ENCODE measurements around the gene SVBP.

DNA sequence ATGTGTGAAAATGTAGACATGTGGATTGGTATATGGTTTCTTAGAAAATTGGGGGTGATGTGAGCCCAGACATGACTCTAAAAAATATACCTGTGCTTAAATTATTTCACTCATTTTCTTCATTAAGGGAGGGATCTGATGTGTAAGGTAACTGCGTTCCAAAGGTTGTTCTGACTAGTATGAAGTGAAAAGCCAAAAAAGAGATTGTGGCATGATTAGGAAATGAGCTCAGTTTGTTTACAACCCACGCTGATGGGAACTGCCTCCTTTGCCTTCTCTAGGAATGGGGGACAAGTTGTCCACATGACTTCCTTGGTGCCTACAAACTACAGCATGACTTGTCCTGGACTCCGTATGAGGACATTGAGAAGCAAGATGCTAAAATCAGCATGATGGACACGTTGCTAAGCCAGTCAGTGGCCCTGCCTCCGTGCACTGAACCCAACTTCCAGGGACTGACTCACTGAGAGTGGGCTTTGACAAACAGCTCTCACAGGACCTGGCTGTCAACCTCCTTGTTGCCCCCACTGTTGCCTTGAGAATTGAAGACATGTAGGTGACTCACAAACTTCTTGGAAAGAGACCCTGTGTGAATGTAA is 42.2 kb downstream of the SVBP start:
- TF ChIP-seq, protein P1, sequence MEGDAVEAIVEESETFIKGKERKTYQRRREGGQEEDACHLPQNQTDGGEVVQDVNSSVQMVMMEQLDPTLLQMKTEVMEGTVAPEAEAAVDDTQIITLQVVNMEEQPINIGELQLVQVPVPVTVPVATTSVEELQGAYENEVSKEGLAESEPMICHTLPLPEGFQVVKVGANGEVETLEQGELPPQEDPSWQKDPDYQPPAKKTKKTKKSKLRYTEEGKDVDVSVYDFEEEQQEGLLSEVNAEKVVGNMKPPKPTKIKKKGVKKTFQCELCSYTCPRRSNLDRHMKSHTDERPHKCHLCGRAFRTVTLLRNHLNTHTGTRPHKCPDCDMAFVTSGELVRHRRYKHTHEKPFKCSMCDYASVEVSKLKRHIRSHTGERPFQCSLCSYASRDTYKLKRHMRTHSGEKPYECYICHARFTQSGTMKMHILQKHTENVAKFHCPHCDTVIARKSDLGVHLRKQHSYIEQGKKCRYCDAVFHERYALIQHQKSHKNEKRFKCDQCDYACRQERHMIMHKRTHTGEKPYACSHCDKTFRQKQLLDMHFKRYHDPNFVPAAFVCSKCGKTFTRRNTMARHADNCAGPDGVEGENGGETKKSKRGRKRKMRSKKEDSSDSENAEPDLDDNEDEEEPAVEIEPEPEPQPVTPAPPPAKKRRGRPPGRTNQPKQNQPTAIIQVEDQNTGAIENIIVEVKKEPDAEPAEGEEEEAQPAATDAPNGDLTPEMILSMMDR (IDR thresholded peaks at IDR 0.05 in 4 of 5, conservative IDR thresholded peaks at IDR 0.05 in 1 of 5): no peak
- no peak for TF ChIP-seq POLR2A (IDR thresholded peaks at IDR 0.05)
